GM10248 (cell line): ENCODE measurements around the gene JARID2.
A peak's percentile ranks its signal among the peaks of the same experiment; 100 is the strongest.
"Not testable (repeated sequence)": the region's sequence is repeated elsewhere in the genome, so short reads cannot be mapped to it uniquely, and the experiment has no call there.

Source experiments
- CTCF ChIA-PET: fragments of 300-600 bp; sonication (Branson Sonifier 250); formaldehyde crosslinking; extraction: SDS; loops from one replicate; lab custom pipeline; 2021; ENCODE audit warnings: antibody characterized with exemption; lab: Yijun Ruan, JAX
- POLR2A ChIA-PET: fragments of 350-650 bp; sonication (Branson Sonifier 250); formaldehyde crosslinking; extraction: SDS; loops from one replicate; lab custom pipeline; 2020; ENCODE audit warnings: antibody characterized with exemption; lab: Yijun Ruan, JAX
- DNase-seq: peaks from one replicate; pipeline ENCODE4 v3.0.0; 2012; ENCODE audit errors: extremely low spot score
- CTCF ChIP-seq: IDR thresholded peaks from 2 replicates; pipeline ENCODE4 v1.5.1; 2012; ENCODE audit warnings: mild to moderate bottlenecking, low read depth; ENCODE audit errors: extremely low read depth, missing control alignments, control extremely low read depth

Gene JARID2

GRCh38 chr6:15290962-15291704 lies 45.3 kb downstream of the JARID2 start:
- no peak for DNase-seq
- POLR2A ChIA-PET, result no interaction called here
- no peak for TF ChIP-seq CTCF
- CTCF ChIA-PET, result interaction anchor here (1.5 kb wide), 1 partner anchor 42 kb away, joined by 3 read pairs; no protein-coding TSS in a partner anchor

GRCh38 chr6:15292721-15293302 lies 46.9 kb downstream of the JARID2 start:
- ChIA-PET CTCF (interaction anchor here (1.3 kb wide), 1 partner anchor 11 kb away, joined by 4 read pairs; no protein-coding TSS in a partner anchor), POLR2A (no interaction called here)
- no peak for DNase-seq
- no peak for TF ChIP-seq CTCF

GRCh38 chr6:15293674-15294073 lies 47.8 kb downstream of the JARID2 start:
- no peak for DNase-seq
- TF ChIP-seq CTCF, result no peak

GRCh38 chr6:15294504-15294903 lies 48.6 kb downstream of the JARID2 start:
- POLR2A ChIA-PET, result no interaction called here
- no peak for TF ChIP-seq CTCF
- no peak for DNase-seq
- CTCF ChIA-PET, result interaction anchor here (1.4 kb wide), 1 partner anchor 13 kb away, joined by 4 read pairs; no protein-coding TSS in a partner anchor

More at GRCh38 chr6:15293674-15294073, 47.8 kb downstream of the JARID2 start:
- ChIA-PET POLR2A (no interaction called here), CTCF (interaction anchor here (1.3 kb wide), 1 partner anchor 11 kb away, joined by 4 read pairs; no protein-coding TSS in a partner anchor)

GRCh38 chr6:15296249-15296648 lies 50.4 kb downstream of the JARID2 start:
- DNase-seq, result no peak
- ChIA-PET POLR2A (no interaction called here), CTCF (interaction anchor here (1.0 to 2.0 kb wide), 4 partner anchors 9 to 93 kb away, joined by 3 to 5 read pairs (median 4); no protein-coding TSS in a partner anchor)
- TF ChIP-seq CTCF, result no peak

GRCh38 chr6:15296735-15297134 lies 50.9 kb downstream of the JARID2 start:
- POLR2A ChIA-PET, result no interaction called here

GRCh38 chr6:15297167-15297566 lies 51.3 kb downstream of the JARID2 start:
- POLR2A ChIA-PET, result interaction anchor here (0.7 kb wide), 1 partner anchor 9 kb away, joined by 3 read pairs; no protein-coding TSS in a partner anchor
- DNase-seq, result not testable (repeated sequence)
- CTCF ChIA-PET, result interaction anchor here (1.1 to 2.0 kb wide), 3 partner anchors 8 to 43 kb away, joined by 3 to 5 read pairs (median 5); no protein-coding TSS in a partner anchor

More at GRCh38 chr6:15296735-15297134, 50.9 kb downstream of the JARID2 start:
- CTCF ChIA-PET, result interaction anchor here (1.1 to 2.0 kb wide), 4 partner anchors 8 to 43 kb away, joined by 3 to 5 read pairs (median 4); no protein-coding TSS in a partner anchor
- DNase-seq, result peak; percentile 46
- no peak for TF ChIP-seq CTCF
